ENCODE data around the gene FAAP100. TPM values are rescaled to one million over a fixed set of nuclear protein-coding genes. Genes with fewer than 3 reads are reported as not detected.

The FAAP100 gene
- total RNA-seq, 2 donors from 2014 or later, result 27.8 to 50.4 TPM

DNA sequence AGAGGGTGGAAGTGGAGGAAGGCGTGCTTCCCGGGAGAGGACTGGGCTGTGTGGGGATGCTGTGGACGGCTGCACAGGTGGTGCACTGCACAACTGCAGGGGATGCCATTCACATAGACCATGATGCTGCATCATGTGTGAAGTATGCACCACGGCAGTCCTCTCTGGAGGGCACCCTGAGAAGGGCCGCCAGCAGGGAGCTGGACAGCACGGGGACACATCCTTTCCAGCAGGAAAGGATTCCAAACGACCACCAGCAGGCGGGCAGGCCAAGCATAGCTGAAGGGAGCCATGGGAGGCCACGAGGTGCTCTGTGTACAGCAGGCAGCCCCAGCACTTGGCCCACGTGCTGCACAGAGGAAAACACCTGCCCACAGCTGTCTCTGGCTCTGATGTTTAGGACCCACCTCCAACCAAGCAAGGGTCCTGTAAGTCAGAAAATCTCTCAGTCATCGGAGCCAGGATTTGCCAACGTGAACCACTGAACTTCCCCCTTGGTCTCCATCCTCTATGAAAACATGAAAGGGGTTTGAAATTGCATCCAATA, 49.6 kb downstream of the FAAP100 start:
- TF ChIP-seq, protein P1, sequence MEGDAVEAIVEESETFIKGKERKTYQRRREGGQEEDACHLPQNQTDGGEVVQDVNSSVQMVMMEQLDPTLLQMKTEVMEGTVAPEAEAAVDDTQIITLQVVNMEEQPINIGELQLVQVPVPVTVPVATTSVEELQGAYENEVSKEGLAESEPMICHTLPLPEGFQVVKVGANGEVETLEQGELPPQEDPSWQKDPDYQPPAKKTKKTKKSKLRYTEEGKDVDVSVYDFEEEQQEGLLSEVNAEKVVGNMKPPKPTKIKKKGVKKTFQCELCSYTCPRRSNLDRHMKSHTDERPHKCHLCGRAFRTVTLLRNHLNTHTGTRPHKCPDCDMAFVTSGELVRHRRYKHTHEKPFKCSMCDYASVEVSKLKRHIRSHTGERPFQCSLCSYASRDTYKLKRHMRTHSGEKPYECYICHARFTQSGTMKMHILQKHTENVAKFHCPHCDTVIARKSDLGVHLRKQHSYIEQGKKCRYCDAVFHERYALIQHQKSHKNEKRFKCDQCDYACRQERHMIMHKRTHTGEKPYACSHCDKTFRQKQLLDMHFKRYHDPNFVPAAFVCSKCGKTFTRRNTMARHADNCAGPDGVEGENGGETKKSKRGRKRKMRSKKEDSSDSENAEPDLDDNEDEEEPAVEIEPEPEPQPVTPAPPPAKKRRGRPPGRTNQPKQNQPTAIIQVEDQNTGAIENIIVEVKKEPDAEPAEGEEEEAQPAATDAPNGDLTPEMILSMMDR (IDR thresholded peaks at IDR 0.05), result no peak
- TF ChIP-seq POLR2A (IDR thresholded peaks at IDR 0.05), result no peak
- DNase-seq, result no peak
- 76 to 79% methylated on average over 8 to 12 of the region's 12 CpGs for WGBS, 2 donors

DNA sequence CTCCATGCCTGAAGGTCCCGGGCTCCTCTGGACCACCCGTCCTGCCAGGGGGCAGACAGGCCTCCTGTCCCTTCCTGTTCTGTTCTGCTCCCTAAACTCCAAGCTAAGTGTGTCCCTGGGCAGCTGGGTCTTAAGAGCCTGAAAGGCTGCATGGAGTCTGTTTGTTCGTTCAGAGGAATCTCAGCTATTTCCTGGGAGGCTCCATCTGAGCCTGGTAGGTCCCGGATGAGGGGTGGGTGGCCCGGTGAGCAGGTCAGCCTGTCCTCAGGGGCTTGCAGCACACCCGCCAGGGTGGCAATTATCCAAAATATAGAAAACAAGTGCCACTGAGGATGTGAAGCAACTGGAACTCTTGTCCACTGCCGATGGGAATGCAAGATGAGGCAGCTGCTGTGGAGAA, 52.1 kb downstream of the FAAP100 start:
- ATAC-seq (no peak), DNase-seq (no peak)
- Histone ChIP-seq H3K27ac (no peak overlapping the region), H3K9me3 (no peaks in the 10 kb centered on the region), H3K36me3 (replicated peaks in 1 of 2; ENCODE audit: insufficient read depth in 1 of 2, low read depth in 2 of 2) (no peaks in the 10 kb centered on the region), H3K27me3 (no peaks in the 10 kb centered on the region), H3K4me1 (no peaks in the 10 kb centered on the region), H3K4me3 (no peak overlapping the region)
- WGBS, 2 donors, result 65 to 73% methylated on average over 3 to 7 of the region's 7 CpGs
- TF ChIP-seq POLR2A (IDR thresholded peaks at IDR 0.05), result no peak
- TF ChIP-seq, protein P1 (IDR thresholded peaks at IDR 0.05), result no peak
- intact Hi-C loops (cut with DNase I), result no loop called here

More for the DNA sequence above, 49.6 kb downstream of the FAAP100 start:
- no peaks in the 10 kb centered on the region for H3K4me1 ChIP-seq
- no peak overlapping the region for H3K27ac ChIP-seq
- intact Hi-C loops (cut with DNase I), result no loop called here
- no peak for ATAC-seq
- no peak overlapping the region for H3K4me3 ChIP-seq
- H3K27me3 ChIP-seq, result no peaks in the 10 kb centered on the region
- no peaks in the 10 kb centered on the region for H3K9me3 ChIP-seq
- H3K36me3 ChIP-seq (replicated peaks in 1 of 2; ENCODE audit: insufficient read depth in 1 of 2, low read depth in 2 of 2), result no peaks in the 10 kb centered on the region

DNA sequence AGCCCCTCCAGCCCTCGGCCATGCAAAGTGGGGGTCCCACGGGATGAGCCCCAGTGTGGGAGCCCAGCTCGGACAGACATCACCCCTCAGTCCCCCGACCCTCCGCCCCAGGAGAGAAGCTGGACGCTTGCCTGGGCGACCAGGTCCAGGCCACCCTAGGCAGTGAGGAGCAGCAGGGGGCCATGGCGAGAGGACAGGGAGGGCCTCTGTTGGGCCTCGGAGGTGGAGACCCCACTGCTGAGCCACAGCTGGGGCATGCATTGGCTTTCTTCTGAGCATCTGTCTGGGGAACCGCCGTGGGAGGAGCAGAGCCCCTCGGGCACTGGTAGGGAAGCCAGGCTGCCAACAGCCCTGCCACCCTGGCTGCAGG, 52.6 kb downstream of the FAAP100 start:
- no peak for DNase-seq
- Histone ChIP-seq H3K27ac (no peak overlapping the region), H3K36me3 (replicated peaks in 1 of 2; ENCODE audit: insufficient read depth in 1 of 2, low read depth in 2 of 2) (no peaks in the 10 kb centered on the region), H3K9me3 (no peaks in the 10 kb centered on the region), H3K27me3 (no peaks in the 10 kb centered on the region), H3K4me1 (no peaks in the 10 kb centered on the region), H3K4me3 (no peak overlapping the region)
- intact Hi-C loops (cut with DNase I), result no loop called here
- ATAC-seq, result no peak
- WGBS, 2 donors, result 72 to 100% methylated on average over 2 to 12 of the region's 12 CpGs
- TF ChIP-seq, protein P1 (IDR thresholded peaks at IDR 0.05), result no peak
- TF ChIP-seq POLR2A (IDR thresholded peaks at IDR 0.05), result no peak

DNA sequence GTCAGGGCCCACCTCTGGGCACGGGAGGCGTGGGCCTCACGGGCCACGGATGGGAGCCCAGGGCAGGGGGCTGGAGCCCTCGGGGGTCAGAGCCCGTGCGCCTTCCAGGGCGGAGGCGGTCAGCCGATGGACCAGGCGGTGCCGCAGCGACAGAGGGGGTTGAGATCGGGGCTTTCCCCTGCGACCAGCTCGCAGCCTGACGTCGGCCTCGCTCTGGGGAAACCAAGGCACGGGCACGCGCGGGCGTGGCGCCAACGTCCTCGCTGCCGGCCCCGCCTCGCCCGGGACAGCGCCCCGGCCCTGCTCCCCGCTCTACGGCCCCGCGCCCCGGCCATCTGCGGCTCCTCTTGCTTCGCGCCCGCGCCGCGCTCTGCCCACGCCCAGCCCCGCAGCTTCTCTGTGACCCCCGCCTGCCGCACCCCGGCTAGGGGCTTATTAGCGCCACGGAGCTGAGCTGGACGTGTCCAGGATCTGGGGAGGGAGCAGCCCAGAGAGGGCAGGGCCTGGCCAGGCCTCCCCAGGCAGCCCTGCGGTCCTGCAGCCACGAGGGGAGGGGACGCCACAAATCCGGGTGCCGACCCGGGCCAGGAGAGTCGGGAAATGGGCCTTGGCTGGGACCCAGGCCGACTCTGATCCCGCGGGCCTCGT, 53.1 kb downstream of the FAAP100 start:
- Histone ChIP-seq H3K27ac (no peak overlapping the region), H3K9me3 (no peaks in the 10 kb centered on the region), H3K36me3 (replicated peaks in 1 of 2; ENCODE audit: insufficient read depth in 1 of 2, low read depth in 2 of 2) (no peaks in the 10 kb centered on the region), H3K4me3 (no peak overlapping the region), H3K27me3 (no peaks in the 10 kb centered on the region), H3K4me1 (no peaks in the 10 kb centered on the region)
- ATAC-seq, result no peak
- no peak for DNase-seq
- 58 to 69% methylated on average over 29 to 38 of the region's 64 CpGs for WGBS, 2 donors
- intact Hi-C loops (cut with DNase I), result no loop called here
- TF ChIP-seq, protein P1 (IDR thresholded peaks at IDR 0.05), result no peak
- TF ChIP-seq POLR2A (IDR thresholded peaks at IDR 0.05), result no peak

All from body of pancreas (tissue), 4 donors.